ENCODE results near the gene TPPP2.

The TPPP2 gene

DNA sequence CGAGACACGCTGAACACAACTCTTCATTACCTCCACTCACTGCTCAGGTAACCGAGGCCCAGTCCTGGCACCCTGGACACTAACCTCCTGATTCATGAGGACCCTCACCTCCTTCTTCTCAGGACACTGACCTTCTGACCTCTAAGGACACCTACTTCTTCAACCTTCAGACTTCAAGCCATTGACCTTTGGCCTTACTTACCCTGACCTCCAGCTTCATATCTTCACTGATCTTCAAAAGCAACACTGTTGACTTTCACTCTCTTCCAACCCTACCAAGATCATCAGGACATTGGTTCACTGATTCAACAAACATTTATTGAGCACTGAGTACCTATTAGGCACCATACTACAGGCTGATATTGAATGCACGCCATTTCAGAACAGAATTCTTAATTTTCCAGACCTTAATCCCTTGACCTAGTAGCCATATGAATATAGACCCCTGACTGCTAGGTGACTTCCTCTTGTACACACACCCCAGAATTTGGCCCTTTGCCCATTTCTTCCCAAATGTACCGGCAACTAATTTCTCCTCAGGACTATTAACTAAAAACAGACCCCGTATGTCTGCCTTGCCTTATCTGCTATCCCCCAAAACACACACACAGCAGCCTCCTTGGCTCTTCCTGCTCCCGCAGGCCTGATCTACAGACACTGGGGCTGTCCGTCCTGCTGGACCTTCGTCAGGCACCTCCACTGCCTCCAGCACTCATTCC is 45.9 kb downstream of the TPPP2 start:
- ChIA-PET POLR2A (no interaction called here), CTCF (interaction anchor here (1.5 to 6.2 kb wide), 3 partner anchors 10 to 29 kb away, joined by 3 to 124 read pairs (median 12); no protein-coding TSS in a partner anchor)
- Histone ChIP-seq H3K27ac (ENCODE audit: insufficient read depth in 1 of 2, low read depth in 1 of 2, low read length in 2 of 2, poor library complexity in 1 of 2, severe bottlenecking in 2 of 2) (no peak overlapping the region), H3K36me3 (ENCODE audit: control insufficient read depth in 4 of 4, insufficient read depth in 4 of 4, low read length in 3 of 4) (peaks cover 2 to 60% (median 40%) of the 10 kb centered on the region in 4 experiments), H3K27me3 (replicated peaks in 2 of 5; ENCODE audit: control insufficient read depth in 4 of 5, insufficient read depth in 5 of 5, low read length in 4 of 5) (no peaks in the 10 kb centered on the region), H3K4me3 (ENCODE audit: control insufficient read depth in 1 of 7, extremely low read depth in 1 of 7, insufficient read depth in 4 of 7, low read depth in 2 of 7, low read length in 6 of 7) (no peak overlapping the region), H3K4me1 (ENCODE audit: control extremely low read depth in 1 of 4, control insufficient read depth in 4 of 4, insufficient read depth in 4 of 4, low read length in 3 of 4) (peaks cover 5 to 23% (median 20%) of the 10 kb centered on the region in 4 experiments), H3K9me3 (ENCODE audit: control extremely low read depth in 1 of 5, control insufficient read depth in 4 of 5, insufficient read depth in 2 of 5, low read depth in 1 of 5, low read length in 4 of 5) (no peaks in the 10 kb centered on the region)
- WGBS (ENCODE audit: insufficient coverage) = 97% methylated on average over 9 of the region's 9 CpGs
- DNase-seq = no peak

DNA sequence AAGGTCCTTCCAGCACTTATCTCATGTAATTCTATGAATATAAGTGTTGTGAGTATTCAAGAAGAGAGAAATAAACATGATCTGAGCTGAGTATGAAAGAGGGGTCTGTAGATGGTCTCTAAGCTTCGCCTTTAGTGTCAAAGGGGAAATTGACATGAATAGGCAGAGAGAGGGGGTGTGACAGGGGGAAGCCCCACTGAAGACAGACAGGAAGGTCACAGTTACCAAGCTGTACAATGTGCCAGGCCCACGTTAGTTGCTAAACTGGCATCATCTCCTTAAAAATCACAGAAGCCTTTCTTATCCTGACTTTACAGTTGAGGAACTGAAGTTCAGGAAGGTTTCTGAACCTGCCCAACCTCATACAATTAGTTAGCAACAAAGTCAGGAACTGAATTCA is 47.7 kb downstream of the TPPP2 start:
- ChIA-PET POLR2A (no interaction called here), CTCF (interaction anchor here (1.0 to 3.9 kb wide), 5 partner anchors 9 to 27 kb away, joined by 3 to 15 read pairs (median 7); no protein-coding TSS in a partner anchor)
- H3K4me1 ChIP-seq (ENCODE audit: control extremely low read depth in 1 of 4, control insufficient read depth in 4 of 4, insufficient read depth in 4 of 4, low read length in 3 of 4) = peaks cover 0 to 7% (median 4%) of the 10 kb centered on the region in 4 experiments

DNA sequence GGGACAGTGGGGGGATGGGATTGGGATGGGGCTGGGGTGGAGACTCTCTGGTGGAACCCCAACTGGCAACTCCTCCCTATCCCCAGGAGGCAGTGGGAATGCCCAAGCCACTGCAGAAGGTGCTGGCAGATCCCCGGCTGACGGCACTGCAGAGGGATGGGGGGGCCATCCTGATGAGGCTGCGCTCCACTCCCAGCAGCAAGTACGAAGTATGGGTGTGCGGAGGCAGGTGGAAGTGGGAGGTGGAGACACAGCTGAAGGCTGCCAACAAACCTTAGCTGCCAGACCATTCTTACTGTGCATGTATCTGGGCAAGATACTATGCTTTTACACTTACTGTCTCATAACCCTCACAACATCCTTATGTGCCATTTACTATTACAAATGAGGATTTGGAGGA is 48.3 kb downstream of the TPPP2 start:
- ChIA-PET CTCF (interaction anchor here (1.0 to 3.9 kb wide), 5 partner anchors 9 to 26 kb away, joined by 3 to 15 read pairs (median 7); no protein-coding TSS in a partner anchor), POLR2A (no interaction called here)
- Histone ChIP-seq H3K4me1 (ENCODE audit: control extremely low read depth in 1 of 4, control insufficient read depth in 4 of 4, insufficient read depth in 4 of 4, low read length in 3 of 4) (peaks cover 0 to under 1% (median 0%) of the 10 kb centered on the region in 4 experiments), H3K4me3 (ENCODE audit: control insufficient read depth in 1 of 7, extremely low read depth in 1 of 7, insufficient read depth in 4 of 7, low read depth in 2 of 7, low read length in 6 of 7) (no peak overlapping the region), H3K27ac (ENCODE audit: insufficient read depth in 1 of 2, low read depth in 1 of 2, low read length in 2 of 2, poor library complexity in 1 of 2, severe bottlenecking in 2 of 2) (no peak overlapping the region), H3K27me3 (replicated peaks in 2 of 5; ENCODE audit: control insufficient read depth in 4 of 5, insufficient read depth in 5 of 5, low read length in 4 of 5) (no peaks in the 10 kb centered on the region), H3K36me3 (ENCODE audit: control insufficient read depth in 4 of 4, insufficient read depth in 4 of 4, low read length in 3 of 4) (peaks cover 2 to 81% (median 51%) of the 10 kb centered on the region in 4 experiments), H3K9me3 (ENCODE audit: control extremely low read depth in 1 of 5, control insufficient read depth in 4 of 5, insufficient read depth in 2 of 5, low read depth in 1 of 5, low read length in 4 of 5) (no peaks in the 10 kb centered on the region)
- WGBS (ENCODE audit: insufficient coverage) = 100% methylated on average over 3 of the region's 5 CpGs
- DNase-seq = no peak

More for the DNA sequence above, 47.7 kb downstream of the TPPP2 start:
- DNase-seq = no peak
- Histone ChIP-seq H3K9me3 (ENCODE audit: control extremely low read depth in 1 of 5, control insufficient read depth in 4 of 5, insufficient read depth in 2 of 5, low read depth in 1 of 5, low read length in 4 of 5) (no peaks in the 10 kb centered on the region), H3K4me3 (ENCODE audit: control insufficient read depth in 1 of 7, extremely low read depth in 1 of 7, insufficient read depth in 4 of 7, low read depth in 2 of 7, low read length in 6 of 7) (no peak overlapping the region), H3K27ac (ENCODE audit: insufficient read depth in 1 of 2, low read depth in 1 of 2, low read length in 2 of 2, poor library complexity in 1 of 2, severe bottlenecking in 2 of 2) (no peak overlapping the region), H3K36me3 (ENCODE audit: control insufficient read depth in 4 of 4, insufficient read depth in 4 of 4, low read length in 3 of 4) (peaks cover 2 to 76% (median 51%) of the 10 kb centered on the region in 4 experiments), H3K27me3 (replicated peaks in 2 of 5; ENCODE audit: control insufficient read depth in 4 of 5, insufficient read depth in 5 of 5, low read length in 4 of 5) (no peaks in the 10 kb centered on the region)
- 100% methylated on average over 2 of the region's 2 CpGs for WGBS (ENCODE audit: insufficient coverage)

DNA sequence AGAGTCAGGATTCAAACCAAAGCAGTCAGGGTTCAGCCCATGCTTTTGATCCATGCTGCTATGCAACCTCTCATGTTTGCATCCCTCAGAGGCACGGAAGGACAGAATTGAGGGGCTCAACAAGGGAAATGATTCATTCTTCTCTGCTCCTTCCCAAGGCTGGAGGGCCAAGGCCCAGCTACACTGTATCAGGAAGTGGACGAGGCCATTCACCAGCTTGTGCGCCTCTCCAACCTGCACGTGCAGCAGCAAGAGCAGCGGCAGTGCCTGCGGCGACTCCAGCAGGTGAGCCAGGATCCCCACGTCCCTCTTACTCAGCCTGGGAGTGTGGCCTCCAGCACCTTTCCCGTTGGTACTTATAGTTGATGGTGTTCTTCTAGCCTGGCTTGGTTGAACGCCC is 48.7 kb downstream of the TPPP2 start:
- Histone ChIP-seq H3K36me3 (ENCODE audit: control insufficient read depth in 4 of 4, insufficient read depth in 4 of 4, low read length in 3 of 4) (peaks cover 2 to 78% (median 51%) of the 10 kb centered on the region in 4 experiments), H3K27ac (ENCODE audit: insufficient read depth in 1 of 2, low read depth in 1 of 2, low read length in 2 of 2, poor library complexity in 1 of 2, severe bottlenecking in 2 of 2) (no peak overlapping the region), H3K27me3 (replicated peaks in 2 of 5; ENCODE audit: control insufficient read depth in 4 of 5, insufficient read depth in 5 of 5, low read length in 4 of 5) (no peaks in the 10 kb centered on the region), H3K9me3 (ENCODE audit: control extremely low read depth in 1 of 5, control insufficient read depth in 4 of 5, insufficient read depth in 2 of 5, low read depth in 1 of 5, low read length in 4 of 5) (no peaks in the 10 kb centered on the region), H3K4me3 (ENCODE audit: control insufficient read depth in 1 of 7, extremely low read depth in 1 of 7, insufficient read depth in 4 of 7, low read depth in 2 of 7, low read length in 6 of 7) (no peak overlapping the region), H3K4me1 (ENCODE audit: control extremely low read depth in 1 of 4, control insufficient read depth in 4 of 4, insufficient read depth in 4 of 4, low read length in 3 of 4) (no peaks in the 10 kb centered on the region)
- WGBS (ENCODE audit: insufficient coverage) = 97% methylated on average over 8 of the region's 10 CpGs
- CTCF ChIA-PET = interaction anchor here (1.0 to 3.9 kb wide), 8 partner anchors 8 to 29 kb away, joined by 3 to 15 read pairs (median 6); partner anchors contain the start of gene ARHGEF40
- POLR2A ChIA-PET = no interaction called here
- DNase-seq = no peak

DNA sequence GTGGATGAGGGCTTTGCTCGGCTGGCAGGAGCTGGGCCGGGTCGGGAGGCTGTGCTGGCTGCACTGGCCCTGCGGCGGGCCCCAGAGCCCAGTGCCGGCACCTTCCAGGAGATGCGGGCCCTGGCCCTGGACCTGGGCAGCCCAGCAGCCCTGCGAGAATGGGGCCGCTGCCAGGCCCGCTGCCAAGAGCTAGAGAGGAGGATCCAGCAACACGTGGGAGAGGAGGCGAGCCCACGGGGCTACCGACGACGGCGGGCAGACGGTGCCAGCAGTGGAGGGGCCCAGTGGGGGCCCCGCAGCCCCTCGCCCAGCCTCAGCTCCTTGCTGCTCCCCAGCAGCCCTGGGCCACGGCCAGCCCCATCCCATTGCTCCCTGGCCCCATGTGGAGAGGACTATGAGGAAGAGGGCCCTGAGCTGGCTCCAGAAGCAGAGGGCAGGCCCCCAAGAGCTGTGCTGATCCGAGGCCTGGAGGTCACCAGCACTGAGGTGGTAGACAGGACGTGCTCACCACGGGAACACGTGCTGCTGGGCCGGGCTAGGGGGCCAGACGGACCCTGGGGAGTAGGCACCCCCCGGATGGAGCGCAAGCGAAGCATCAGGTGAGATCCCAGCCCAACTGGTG is 51.6 kb downstream of the TPPP2 start:
- Histone ChIP-seq H3K4me3 (ENCODE audit: control insufficient read depth in 1 of 7, extremely low read depth in 1 of 7, insufficient read depth in 4 of 7, low read depth in 2 of 7, low read length in 6 of 7) (no peak overlapping the region), H3K27me3 (replicated peaks in 2 of 5; ENCODE audit: control insufficient read depth in 4 of 5, insufficient read depth in 5 of 5, low read length in 4 of 5) (no peaks in the 10 kb centered on the region), H3K36me3 (ENCODE audit: control insufficient read depth in 4 of 4, insufficient read depth in 4 of 4, low read length in 3 of 4) (peaks cover 4 to 73% (median 48%) of the 10 kb centered on the region in 4 experiments), H3K9me3 (ENCODE audit: control extremely low read depth in 1 of 5, control insufficient read depth in 4 of 5, insufficient read depth in 2 of 5, low read depth in 1 of 5, low read length in 4 of 5) (no peaks in the 10 kb centered on the region), H3K27ac (ENCODE audit: insufficient read depth in 1 of 2, low read depth in 1 of 2, low read length in 2 of 2, poor library complexity in 1 of 2, severe bottlenecking in 2 of 2) (no peak overlapping the region), H3K4me1 (ENCODE audit: control extremely low read depth in 1 of 4, control insufficient read depth in 4 of 4, insufficient read depth in 4 of 4, low read length in 3 of 4) (no peaks in the 10 kb centered on the region)
- ChIA-PET CTCF (interaction anchor here (2.1 to 9.9 kb wide), 3 partner anchors 9 to 23 kb away, joined by 6 to 124 read pairs (median 18); partner anchors contain the start of gene ARHGEF40), POLR2A (no interaction called here)
- 93% methylated on average over 27 of the region's 30 CpGs for WGBS (ENCODE audit: insufficient coverage)
- DNase-seq = no peak
